Activated CD4-positive, alpha-beta T cell treated with anti-CD3 and anti-CD28 coated beads for 48 hours (primary cell): ENCODE results near the gene GALE.
"Not testable (repeated sequence)": the region's sequence is repeated elsewhere in the genome, so short reads cannot be mapped to it uniquely, and the experiment has no call there.

Experiments used
- DNase-seq: peaks from one replicate; pipeline ENCODE4 v3.0.0-alpha.2; 2020

Gene GALE

GRCh38 chr1:23800400-23801337 is at the start of gene GALE:
TSS of gene GALE (minus strand) at chr1:23800754. CDS start at chr1:23799007, 1,747 bp downstream.
- DNase-seq = peak; percentile 97

GRCh38 chr1:23848673-23849616 is 48.4 kb upstream of the GALE start:
- DNase-seq = no peak

- DNase-seq = not testable (repeated sequence)
These were observed 47.0 kb upstream of the GALE start for GRCh38 chr1:23847482-23848095.

GRCh38 chr1:23845163-23845562 is 44.6 kb upstream of the GALE start:
- no peak for DNase-seq

GRCh38 chr1:23843644-23844043 is 43.1 kb upstream of the GALE start:
- DNase-seq = no peak

- peak; percentile 81 for DNase-seq
These were observed 37.9 kb upstream of the GALE start for GRCh38 chr1:23838401-23838866.

- peak; percentile 4 for DNase-seq
These were observed 37.4 kb upstream of the GALE start for GRCh38 chr1:23837908-23838307.

- DNase-seq = no peak
These were observed 35.5 kb upstream of the GALE start for GRCh38 chr1:23836037-23836436.

- not testable (repeated sequence) for DNase-seq
These were observed 33.6 kb upstream of the GALE start for GRCh38 chr1:23834156-23834555.

- no peak for DNase-seq
These were observed 27.2 kb upstream of the GALE start for GRCh38 chr1:23827717-23828116.

- not testable (repeated sequence) for DNase-seq
These were observed 26.0 kb upstream of the GALE start for GRCh38 chr1:23826590-23826989.

- DNase-seq = no peak
These were observed 25.4 kb upstream of the GALE start for GRCh38 chr1:23825762-23826522.

GRCh38 chr1:23825076-23825761 is 24.7 kb upstream of the GALE start, which contains the start of gene HMGCL:
TSS of gene HMGCL (minus strand) at chr1:23825429. CDS start at chr1:23825415, 14 bp downstream.
- DNase-seq = peak; percentile 92

GRCh38 chr1:23824711-23825075 is 24.1 kb upstream of the GALE start:
- DNase-seq = no peak

GRCh38 chr1:23823767-23824166 is 23.2 kb upstream of the GALE start:
- DNase-seq = no peak

GRCh38 chr1:23817633-23818032 is 17.1 kb upstream of the GALE start:
- no peak for DNase-seq

GRCh38 chr1:23816906-23817305 is 16.4 kb upstream of the GALE start:
- DNase-seq = no peak

- no peak for DNase-seq
These were observed 15.8 kb upstream of the GALE start for GRCh38 chr1:23816361-23816760.

GRCh38 chr1:23814016-23814415 is 13.5 kb upstream of the GALE start:
- no peak for DNase-seq

GRCh38 chr1:23810818-23811540 is 10.4 kb upstream of the GALE start:
- peak; percentile 76 for DNase-seq

- DNase-seq = peak; percentile 88
These were observed 9.2 kb upstream of the GALE start for GRCh38 chr1:23809751-23810171.
